ENCODE measurements around the gene ADAM12. TPM values are rescaled to one million over a fixed set of nuclear protein-coding genes. Genes with fewer than 3 reads are reported as not detected.

The ADAM12 gene
- total RNA-seq, 1 experiment from 2014 or later, result 16.8 TPM

DNA sequence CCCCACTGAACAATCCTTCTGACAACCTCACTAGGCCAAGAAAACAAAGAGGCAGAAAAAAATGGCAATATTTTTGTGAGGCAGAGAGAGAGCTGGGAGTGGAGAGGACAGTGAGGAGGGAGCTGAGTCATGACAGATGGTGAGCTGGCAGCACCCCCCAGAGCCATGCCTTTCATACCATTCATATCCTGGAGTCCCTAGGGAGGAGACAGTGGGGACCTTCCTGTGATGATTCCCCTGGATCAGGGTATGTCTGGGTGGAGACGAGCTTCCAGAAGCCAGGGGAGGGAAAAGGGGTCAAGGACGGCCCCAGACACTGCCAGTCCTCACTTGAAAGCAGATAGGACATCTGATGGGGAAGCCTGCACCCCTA is 160.5 kb downstream of the ADAM12 start:
- CTCF ChIA-PET, result interaction anchor here (0.8 kb wide), 1 partner anchor 165 kb away, joined by 3 read pairs; no protein-coding TSS in a partner anchor
- Histone ChIP-seq H3K79me2 (ENCODE audit: low read depth) (no peaks in the 10 kb centered on the region), H3K27ac (no peak overlapping the region), H3K4me2 (0 out of 2 replicates have a peak overlapping the region, but pooled peaks have one; percentile 15), H3K9me2 (ENCODE audit: insufficient read depth) (no peaks in the 10 kb centered on the region), H3K9me3 (ENCODE audit: insufficient read depth, low read depth) (no peaks in the 10 kb centered on the region), H4K20me1 (ENCODE audit: insufficient read depth) (no peaks in the 10 kb centered on the region), H2AFZ (no peak overlapping the region), H3F3A (ENCODE audit: insufficient read depth, low read depth) (no peaks in the 10 kb centered on the region), H3K36me3 (ENCODE audit: low read depth) (no peaks in the 10 kb centered on the region), H3K27me3 (ENCODE audit: insufficient read depth, low read depth) (no peaks in the 10 kb centered on the region), H3K4me3 (no peak overlapping the region), H3K4me1 (replicated peaks; ENCODE audit: insufficient read depth) (peaks cover 10% of the 10 kb centered on the region; the same call in 1 of the 2 replicates)
- BruUV-seq (replicated peaks), result no TSS peak
- intact Hi-C loops (cut with micrococcal nuclease; ENCODE audit: unreplicated experiment), result loop anchor here (1.0 kb wide), 1 partner anchor 23 kb away; no protein-coding TSS in a partner anchor
- TF ChIP-seq, protein P1, sequence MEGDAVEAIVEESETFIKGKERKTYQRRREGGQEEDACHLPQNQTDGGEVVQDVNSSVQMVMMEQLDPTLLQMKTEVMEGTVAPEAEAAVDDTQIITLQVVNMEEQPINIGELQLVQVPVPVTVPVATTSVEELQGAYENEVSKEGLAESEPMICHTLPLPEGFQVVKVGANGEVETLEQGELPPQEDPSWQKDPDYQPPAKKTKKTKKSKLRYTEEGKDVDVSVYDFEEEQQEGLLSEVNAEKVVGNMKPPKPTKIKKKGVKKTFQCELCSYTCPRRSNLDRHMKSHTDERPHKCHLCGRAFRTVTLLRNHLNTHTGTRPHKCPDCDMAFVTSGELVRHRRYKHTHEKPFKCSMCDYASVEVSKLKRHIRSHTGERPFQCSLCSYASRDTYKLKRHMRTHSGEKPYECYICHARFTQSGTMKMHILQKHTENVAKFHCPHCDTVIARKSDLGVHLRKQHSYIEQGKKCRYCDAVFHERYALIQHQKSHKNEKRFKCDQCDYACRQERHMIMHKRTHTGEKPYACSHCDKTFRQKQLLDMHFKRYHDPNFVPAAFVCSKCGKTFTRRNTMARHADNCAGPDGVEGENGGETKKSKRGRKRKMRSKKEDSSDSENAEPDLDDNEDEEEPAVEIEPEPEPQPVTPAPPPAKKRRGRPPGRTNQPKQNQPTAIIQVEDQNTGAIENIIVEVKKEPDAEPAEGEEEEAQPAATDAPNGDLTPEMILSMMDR (conservative IDR thresholded peaks at IDR 0.05), result no peak
- no peak for TF ChIP-seq EZH2 (IDR thresholded peaks at IDR 0.05; ENCODE audit: low read depth)
- peak; percentile 40 to 43 for DNase-seq
- POLR2A ChIA-PET (ENCODE audit: unreplicated experiment), result interaction anchor here (0.6 kb wide), 2 partner anchors 163 to 521 kb away, joined by 4 read pairs; no protein-coding TSS in a partner anchor

DNA sequence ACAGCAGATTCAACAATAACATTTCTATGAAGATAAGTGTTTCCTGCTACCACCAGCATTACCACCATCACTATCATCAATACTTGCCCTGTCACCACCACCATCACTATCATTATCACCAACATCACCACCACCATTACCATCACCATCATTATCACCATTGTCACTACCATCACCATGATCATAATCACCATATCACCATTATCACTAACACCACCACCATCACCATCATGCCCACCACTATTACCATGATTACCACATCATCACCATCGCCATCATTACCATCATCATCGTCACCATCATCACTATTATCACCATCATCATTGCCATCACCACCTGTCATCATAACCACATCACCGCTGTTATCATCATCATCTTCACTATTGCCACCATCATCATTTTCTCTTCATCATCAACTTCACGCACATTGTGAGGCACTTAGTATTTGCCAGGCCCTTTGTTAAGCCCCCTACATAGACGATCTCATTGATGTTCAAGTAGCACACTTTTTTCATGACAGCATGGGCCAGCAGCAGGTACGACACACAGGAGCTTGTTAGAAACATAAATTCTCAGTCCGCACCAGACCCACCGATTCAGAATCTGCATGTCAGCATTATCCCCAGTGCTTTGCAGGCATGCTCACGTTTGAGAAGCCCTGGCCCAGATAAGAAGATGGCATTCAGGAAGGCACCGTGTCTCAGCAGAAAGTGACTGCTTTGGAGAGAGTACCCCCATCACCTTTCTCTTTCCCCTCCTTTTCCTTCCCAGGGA is 161.1 kb downstream of the ADAM12 start:
- Histone ChIP-seq H3K27me3 (ENCODE audit: insufficient read depth, low read depth) (no peaks in the 10 kb centered on the region), H4K20me1 (ENCODE audit: insufficient read depth) (no peaks in the 10 kb centered on the region), H2AFZ (no peak overlapping the region), H3F3A (ENCODE audit: insufficient read depth, low read depth) (no peaks in the 10 kb centered on the region), H3K4me2 (0 out of 2 replicates have a peak overlapping the region, but pooled peaks have one; percentile 15), H3K9me2 (ENCODE audit: insufficient read depth) (no peaks in the 10 kb centered on the region), H3K9me3 (ENCODE audit: insufficient read depth, low read depth) (no peaks in the 10 kb centered on the region), H3K36me3 (ENCODE audit: low read depth) (no peaks in the 10 kb centered on the region), H3K4me1 (replicated peaks; ENCODE audit: insufficient read depth) (peaks cover 10% of the 10 kb centered on the region; the same call in 1 of the 2 replicates), H3K27ac (no peak overlapping the region), H3K79me2 (ENCODE audit: low read depth) (no peaks in the 10 kb centered on the region), H3K4me3 (no peak overlapping the region)
- no peak for DNase-seq
- ChIA-PET CTCF (interaction anchor here (0.8 kb wide), 1 partner anchor 164 kb away, joined by 3 read pairs; no protein-coding TSS in a partner anchor), POLR2A (ENCODE audit: unreplicated experiment) (interaction anchor here (0.6 kb wide), 1 partner anchor 522 kb away, joined by 4 read pairs; no protein-coding TSS in a partner anchor)
- no TSS peak for BruUV-seq (replicated peaks)
- intact Hi-C loops (cut with micrococcal nuclease; ENCODE audit: unreplicated experiment), result loop anchor here (1.0 kb wide), 1 partner anchor 23 kb away; no protein-coding TSS in a partner anchor
- TF ChIP-seq EZH2 (IDR thresholded peaks at IDR 0.05; ENCODE audit: low read depth), result no peak
- TF ChIP-seq, protein P1 (conservative IDR thresholded peaks at IDR 0.05), result no peak

DNA sequence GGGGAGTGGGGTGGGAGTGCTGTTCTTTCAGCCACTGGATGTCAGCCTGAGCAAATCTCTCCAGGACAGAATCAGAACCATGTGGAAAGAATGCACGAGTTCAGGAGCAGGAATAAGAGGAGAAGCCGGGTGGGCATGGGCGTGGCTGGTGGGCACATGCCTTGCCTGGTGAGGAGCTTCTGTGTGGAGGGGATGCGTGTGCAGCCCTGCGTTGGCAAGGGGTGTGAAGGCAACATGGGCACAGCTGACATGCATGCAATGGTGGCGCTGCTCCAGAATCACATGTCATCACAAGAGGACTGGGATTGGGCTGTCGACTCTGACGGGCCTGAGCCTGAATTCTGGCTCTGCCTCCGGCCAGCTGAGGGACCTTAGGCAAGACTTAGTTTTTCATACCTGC is 162.1 kb downstream of the ADAM12 start:
- Histone ChIP-seq H3K4me1 (replicated peaks; ENCODE audit: insufficient read depth) (peaks cover 10% of the 10 kb centered on the region; the same call in 1 of the 2 replicates), H3K9me2 (ENCODE audit: insufficient read depth) (no peaks in the 10 kb centered on the region), H2AFZ (no peak overlapping the region), H3K36me3 (ENCODE audit: low read depth) (no peaks in the 10 kb centered on the region), H4K20me1 (ENCODE audit: insufficient read depth) (no peaks in the 10 kb centered on the region), H3K4me2 (no peak overlapping the region), H3F3A (ENCODE audit: insufficient read depth, low read depth) (no peaks in the 10 kb centered on the region), H3K9me3 (ENCODE audit: insufficient read depth, low read depth) (no peaks in the 10 kb centered on the region), H3K27me3 (ENCODE audit: insufficient read depth, low read depth) (no peaks in the 10 kb centered on the region), H3K4me3 (no peak overlapping the region), H3K27ac (no peak overlapping the region), H3K79me2 (ENCODE audit: low read depth) (no peaks in the 10 kb centered on the region)
- DNase-seq, result no peak
- ChIA-PET POLR2A (ENCODE audit: unreplicated experiment) (no interaction called here), CTCF (no interaction called here)
- BruUV-seq (replicated peaks), result no TSS peak
- intact Hi-C loops (cut with micrococcal nuclease; ENCODE audit: unreplicated experiment), result no loop called here
- TF ChIP-seq, protein P1 (conservative IDR thresholded peaks at IDR 0.05), result no peak
- no peak for TF ChIP-seq EZH2 (IDR thresholded peaks at IDR 0.05; ENCODE audit: low read depth)
